ENCODE data around the gene ATAD2B.

Gene ATAD2B

GRCh38 chr2:23700627-23701026 is 226.3 kb downstream of the ATAD2B start:
- no peak for DNase-seq (ENCODE audit: low read depth in 3 of 3)

DNA sequence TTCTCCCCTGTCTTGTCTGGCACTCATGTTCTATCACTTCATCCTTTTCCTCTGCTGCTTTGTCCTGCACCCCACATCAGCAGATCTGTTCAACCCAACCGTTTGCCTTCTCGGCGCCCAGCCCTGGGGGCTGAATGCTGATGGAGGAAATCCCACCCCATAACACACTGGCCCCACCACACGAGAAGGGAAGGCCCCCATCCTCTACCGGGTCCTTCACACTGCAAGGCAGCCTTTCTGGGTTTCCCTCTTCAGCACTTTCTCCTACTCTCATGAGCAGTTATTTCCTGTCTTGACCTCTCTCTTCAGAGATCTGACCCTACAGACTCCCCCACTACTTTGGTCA is 227.4 kb downstream of the ATAD2B start:
- no peak for DNase-seq (ENCODE audit: low read depth in 3 of 3)

GRCh38 chr2:23698721-23699579 is 228.0 kb downstream of the ATAD2B start:
- DNase-seq (ENCODE audit: low read depth in 3 of 3): no peak

All from stimulated activated CD4-positive, alpha-beta T cell treated with anti-CD3 and anti-CD28 coated beads, TNF-alpha, amount 100 ng/mL, for 24 hours (primary cell).